ENCODE data around the gene RIPOR1. TPM values are rescaled to one million over a fixed set of nuclear protein-coding genes. Genes with fewer than 3 reads are reported as not detected.
A peak's percentile ranks its signal among the peaks of the same experiment; 100 is the strongest.

Gene RIPOR1
- total and polyA plus RNA-seq, 2 of the 4 experiments (the other 2 are of a cell fraction) = 9.5 to 41.3 TPM

DNA sequence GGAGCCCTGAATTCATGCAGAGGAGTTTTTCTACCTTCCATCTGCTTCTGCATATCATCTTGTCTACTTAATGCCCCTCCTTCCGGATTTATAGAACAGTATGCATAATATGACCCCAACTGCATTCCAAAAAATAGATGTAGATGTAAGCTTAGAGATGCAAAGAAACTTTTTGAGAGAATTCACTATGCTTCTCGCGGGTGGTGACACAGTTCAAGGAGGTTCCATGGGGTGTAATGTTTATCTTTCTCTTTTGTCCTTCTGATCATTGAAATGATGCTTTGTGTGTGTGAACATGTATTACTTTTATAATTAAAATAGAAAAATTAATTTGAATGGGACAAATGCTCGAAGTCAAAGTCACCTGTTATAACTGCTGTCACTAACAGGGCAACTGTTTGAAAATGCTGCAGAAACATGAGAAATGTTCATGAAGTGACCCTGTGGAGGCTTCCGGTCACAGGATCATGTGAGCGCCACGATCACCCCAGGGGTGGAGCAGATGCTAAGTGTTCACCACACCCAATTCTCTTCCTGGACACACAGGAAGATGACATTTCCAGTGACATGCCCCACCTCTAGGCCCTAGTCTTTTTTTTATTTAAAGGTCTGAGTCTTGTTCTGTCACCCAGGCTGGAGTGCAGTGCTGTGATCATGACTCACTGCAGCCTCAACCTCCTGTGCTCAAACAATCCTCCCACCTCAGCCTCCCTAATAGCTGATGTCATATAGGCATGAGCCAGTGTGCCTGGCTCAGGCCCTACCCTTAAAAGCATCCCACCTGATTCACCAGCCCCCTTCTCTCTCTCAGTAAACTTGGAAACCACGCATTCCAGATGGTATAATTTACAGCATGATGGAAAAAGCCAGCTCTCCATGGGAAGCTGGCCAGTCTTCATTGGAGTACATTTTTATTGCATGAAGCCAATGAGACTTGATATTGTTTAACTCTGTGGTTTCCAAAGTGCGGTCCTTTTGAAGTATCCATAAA, 24.3 kb upstream of the RIPOR1 start:
- Histone ChIP-seq H4K91ac (ENCODE audit: insufficient read depth, low read depth, low read length) (no peak overlapping the region), H3K27me3 (ENCODE audit: control insufficient read depth, insufficient read depth, low read length) (no peaks in the 10 kb centered on the region), H3K18ac (ENCODE audit: low read depth, low read length) (no peak overlapping the region), H3K9me3 (ENCODE audit: control insufficient read depth, insufficient read depth, low read length) (no peaks in the 10 kb centered on the region), H2BK15ac (ENCODE audit: low read depth, low read length) (no peak overlapping the region), H3K4me2 (ENCODE audit: low read depth, low read length) (no peak overlapping the region), H3K14ac (replicated peaks; ENCODE audit: low read depth, low read length) (no peak overlapping the region), H2AK9ac (replicated peaks; ENCODE audit: low read depth, low read length, poor library complexity) (no peak overlapping the region), H3K4me1 (ENCODE audit: control insufficient read depth, insufficient read depth, low read length) (no peaks in the 10 kb centered on the region), H4K20me1 (ENCODE audit: insufficient read depth, low read length) (no peaks in the 10 kb centered on the region), H4K8ac (ENCODE audit: low read depth in 2 of 2, low read length in 2 of 2) (no peak overlapping the region), H2BK5ac (ENCODE audit: low read depth, low read length, poor library complexity, severe bottlenecking) (no peak overlapping the region), H4K5ac (ENCODE audit: low read depth, low read length) (no peak overlapping the region), H2BK20ac (ENCODE audit: low read depth, low read length) (no peak overlapping the region), H3K9me1 (ENCODE audit: insufficient read depth, low read length) (no peaks in the 10 kb centered on the region; the same call in 1 of the 2 replicates), H3K4ac (ENCODE audit: low read depth, low read length) (no peak overlapping the region), H3K9ac (ENCODE audit: low read depth, low read length) (no peak overlapping the region), H3K4me3 (ENCODE audit: insufficient read depth, low read depth, low read length) (no peak overlapping the region), H3K79me1 (ENCODE audit: low read depth in 1 of 2, low read length in 2 of 2) (no peaks in the 10 kb centered on the region), H2AFZ (replicated peaks; ENCODE audit: low read length, poor library complexity) (no peak overlapping the region), H3K56ac (ENCODE audit: extremely low read depth, insufficient read depth, low read length) (no peak overlapping the region), H2BK120ac (ENCODE audit: low read depth, low read length) (no peak overlapping the region), H3K36me3 (ENCODE audit: control insufficient read depth, insufficient read depth, low read length) (no peaks in the 10 kb centered on the region), H2AK5ac (ENCODE audit: low read depth, low read length) (no peak overlapping the region), H3K23ac (ENCODE audit: low read depth, low read length) (no peak overlapping the region), H3K27ac (ENCODE audit: insufficient read depth, low read length) (no peak overlapping the region)
- ATAC-seq (ENCODE audit: low read depth) (peak; percentile 24; the same call in 1 of the 2 replicates), DNase-seq (peak; percentile 24)
- intact Hi-C loops (cut with micrococcal nuclease) = no loop called here
- POLR2A ChIA-PET (ENCODE audit: unreplicated experiment) = no interaction called here
- in situ Hi-C loops (cut with MboI; ENCODE audit: low sequenced_read_pairs) = no loop called here
- TF ChIP-seq RAD21 (IDR thresholded peaks at IDR 0.05; ENCODE audit: low read length) (no peak), USF2 (IDR thresholded peaks at IDR 0.05; ENCODE audit: low read depth, low read length) (no peak), MAFK (IDR thresholded peaks at IDR 0.05; ENCODE audit: low read depth, low read length) (no peak), MXI1 (IDR thresholded peaks at IDR 0.05; ENCODE audit: borderline replicate concordance, low read depth, low read length) (no peak), FOS (IDR thresholded peaks at IDR 0.05; ENCODE audit: low read depth, low read length) (no peak), SMC3 (IDR thresholded peaks at IDR 0.05; ENCODE audit: low read depth, low read length) (no peak), RCOR1 (IDR thresholded peaks at IDR 0.05; ENCODE audit: insufficient replicate concordance, low read length) (no peak), BHLHE40 (IDR thresholded peaks at IDR 0.05; ENCODE audit: low read depth, low read length) (no peak), CEBPB (IDR thresholded peaks at IDR 0.05; ENCODE audit: low read depth, low read length) (no peak), RFX5 (IDR thresholded peaks at IDR 0.05; ENCODE audit: low read depth, low read length) (no peak)
- WGBS, 2 experiments (ENCODE audit: extremely low coverage in 2 of 2, insufficient read length in 1 of 2) = 83% methylated on average over 1 of the region's 9 CpGs; no CpG with 5 or more reads in 1 of the 2 experiments
- dilution Hi-C loops (cut with HindIII; ENCODE audit: low sequenced_read_pairs, unreplicated experiment) = no loop called here
- BruUV-seq (replicated peaks) = no TSS peak
- CTCF ChIA-PET = interaction anchor here (0.7 kb wide), 1 partner anchor 131 kb away, joined by 4 read pairs; no protein-coding TSS in a partner anchor

Data from IMR-90 (cell line).